ENCODE measurements around the gene PARP8.
"Not testable (repeated sequence)": the region's sequence is repeated elsewhere in the genome, so short reads cannot be mapped to it uniquely, and the experiment has no call there.

PARP8 gene

DNA sequence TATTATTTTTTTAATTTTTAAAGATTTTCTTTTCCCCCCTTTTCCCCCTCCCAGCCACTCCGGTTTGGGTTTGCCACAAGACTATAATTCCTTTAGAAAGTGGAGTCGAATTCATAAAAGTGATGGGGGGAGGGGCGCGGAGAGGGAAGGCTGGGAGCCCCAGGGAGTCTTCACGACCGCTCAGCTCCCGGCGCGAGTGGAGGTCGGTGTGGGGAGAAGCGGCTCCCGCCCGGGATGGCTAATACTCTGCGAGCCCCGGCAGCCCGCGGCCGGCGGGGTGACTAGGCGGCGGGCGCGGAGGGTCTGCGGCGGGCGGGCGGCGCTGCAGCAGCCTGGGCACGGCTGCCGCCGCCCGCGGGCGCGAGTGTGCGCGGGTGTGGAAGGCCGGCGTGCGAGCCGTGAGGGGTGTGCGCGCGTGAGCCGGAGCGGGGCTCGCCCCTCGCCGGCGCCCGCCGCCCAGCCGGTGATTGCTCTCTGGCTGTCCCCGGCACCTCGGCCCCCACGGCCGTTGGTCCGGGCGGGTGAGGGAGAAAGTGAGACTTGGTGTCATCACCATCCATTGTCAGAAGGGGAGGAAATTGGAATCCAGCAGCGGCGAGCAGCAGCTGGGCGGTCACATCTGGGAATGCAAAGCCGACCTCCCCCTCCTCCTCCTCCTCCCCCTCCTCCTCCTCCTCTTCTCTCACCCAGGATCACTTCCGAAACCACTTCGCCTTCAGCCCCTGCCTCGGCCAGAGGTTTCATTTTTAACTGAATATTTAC lies at the start of gene PARP8:
Gene PARP8 (plus strand): TSS at position 377 of the 762 bp plus-strand sequence. CDS start 459 bp downstream, outside the sequence.
- Mint-ChIP-seq H3K9me3 (no peaks in the 10 kb centered on the region), H3K36me3 (ENCODE audit: low read depth) (no peaks in the 10 kb centered on the region), H3K27ac (peak within 1 kb of the TSS; percentile 96), H3K4me1 (ENCODE audit: low read depth) (peaks cover 41% of the 10 kb centered on the region), H3K4me3 (peak within 1 kb of the TSS; percentile 95), H3K27me3 (no peaks in the 10 kb centered on the region)

DNA sequence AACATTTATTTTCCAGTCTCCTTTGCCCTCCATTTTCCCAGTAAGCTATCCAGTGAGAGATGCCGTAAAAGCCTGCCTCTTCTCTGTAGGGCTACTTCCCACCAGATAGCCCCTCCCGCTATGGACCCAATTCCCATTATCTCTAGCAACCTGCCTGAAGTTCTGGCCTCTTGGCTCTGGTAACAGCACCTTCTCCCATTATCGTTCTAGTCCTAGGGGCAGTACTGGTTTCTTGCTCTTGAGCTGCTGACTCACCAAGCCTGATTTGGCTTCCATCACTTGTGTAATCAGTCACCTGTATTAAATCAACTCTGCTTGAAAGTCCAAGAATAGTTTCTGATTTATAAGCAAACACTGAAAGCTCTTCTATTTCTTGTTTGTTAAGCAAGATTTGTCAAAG lies 42.8 kb upstream of the PARP8 start:
- no peak overlapping the region for H3K4me3 Mint-ChIP-seq
- H3K27me3 Mint-ChIP-seq: no peaks in the 10 kb centered on the region
- H3K4me1 Mint-ChIP-seq (ENCODE audit: low read depth): peaks cover 3% of the 10 kb centered on the region
- no peaks in the 10 kb centered on the region for H3K36me3 Mint-ChIP-seq (ENCODE audit: low read depth)
- peaks cover 13% of the 10 kb centered on the region for H3K9me3 Mint-ChIP-seq
- H3K27ac Mint-ChIP-seq: no peak overlapping the region

DNA sequence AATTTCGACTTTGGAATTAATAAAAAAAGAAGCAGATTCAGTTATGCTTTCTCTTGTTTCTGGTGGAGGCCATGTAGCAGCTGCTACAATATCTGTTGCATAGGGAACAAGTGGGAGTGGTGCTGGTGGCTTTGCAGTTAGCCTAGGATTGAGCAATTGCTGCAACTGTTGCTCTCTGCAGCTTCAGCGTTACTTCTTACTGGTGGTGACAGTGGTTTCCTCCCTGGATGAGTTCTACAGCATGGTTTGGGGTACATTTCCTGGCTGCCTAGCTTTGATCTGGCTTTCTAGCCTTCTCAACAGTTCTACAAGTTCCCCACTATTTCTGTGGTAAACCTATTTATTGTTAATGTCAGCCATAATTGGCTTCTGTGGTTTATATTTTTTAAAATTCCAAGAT lies 31.6 kb upstream of the PARP8 start:
- not testable (repeated sequence) for H3K27me3 Mint-ChIP-seq; H3K9me3 Mint-ChIP-seq; H3K36me3 Mint-ChIP-seq (ENCODE audit: low read depth); H3K4me3 Mint-ChIP-seq
- Mint-ChIP-seq H3K4me1 (ENCODE audit: low read depth) (peaks cover 62% of the 10 kb centered on the region), H3K27ac (peak overlapping the region; percentile 40)

DNA sequence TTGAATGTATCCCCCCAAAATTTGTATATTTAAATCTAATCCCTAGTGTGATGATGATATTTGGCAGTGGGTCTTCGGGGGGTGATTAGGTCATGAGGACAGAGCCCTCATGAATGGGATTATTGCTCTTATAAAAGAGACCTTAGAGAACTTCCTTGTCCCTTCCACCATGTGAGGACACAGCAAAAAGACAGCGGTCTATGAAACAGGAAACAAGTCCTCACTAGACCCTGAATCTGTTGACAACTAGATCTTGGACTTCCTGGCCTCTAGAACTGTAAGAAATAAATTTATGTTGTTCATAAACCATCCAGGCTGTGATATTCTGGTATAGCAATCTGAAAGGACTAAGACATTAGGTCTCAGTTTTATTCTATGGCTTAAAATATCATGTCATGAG lies 28.9 kb upstream of the PARP8 start:
- Mint-ChIP-seq H3K4me3 (peak overlapping the region; percentile 7), H3K27ac (peak overlapping the region; percentile 43), H3K4me1 (ENCODE audit: low read depth) (peaks cover 56% of the 10 kb centered on the region)

DNA sequence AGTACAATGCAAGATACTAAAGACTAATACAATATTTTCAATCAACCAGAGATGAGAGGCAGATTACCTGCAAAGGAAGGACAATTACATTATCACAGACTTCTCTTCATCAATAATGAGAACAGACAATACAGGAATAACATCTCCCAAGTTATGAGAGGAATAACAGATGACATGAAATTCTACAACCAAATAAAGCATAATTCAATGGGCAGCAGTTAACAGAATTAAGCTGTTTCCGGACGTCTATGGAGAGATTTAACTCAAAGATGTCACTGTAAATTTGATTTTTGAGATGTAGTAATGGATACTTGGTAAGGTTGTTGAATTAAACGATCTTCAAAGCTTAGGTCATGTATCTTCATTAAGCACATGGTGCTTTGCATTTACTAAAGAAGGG lies 19.8 kb upstream of the PARP8 start:
- no peaks in the 10 kb centered on the region for H3K36me3 Mint-ChIP-seq (ENCODE audit: low read depth)
- no peaks in the 10 kb centered on the region for H3K9me3 Mint-ChIP-seq
- H3K27ac Mint-ChIP-seq: no peak overlapping the region
- H3K4me3 Mint-ChIP-seq: no peak overlapping the region
- peaks cover 7% of the 10 kb centered on the region for H3K4me1 Mint-ChIP-seq (ENCODE audit: low read depth)
- no peaks in the 10 kb centered on the region for H3K27me3 Mint-ChIP-seq

More for the DNA sequence above, 28.9 kb upstream of the PARP8 start:
- H3K36me3 Mint-ChIP-seq (ENCODE audit: low read depth); H3K27me3 Mint-ChIP-seq; H3K9me3 Mint-ChIP-seq: not testable (repeated sequence)

DNA sequence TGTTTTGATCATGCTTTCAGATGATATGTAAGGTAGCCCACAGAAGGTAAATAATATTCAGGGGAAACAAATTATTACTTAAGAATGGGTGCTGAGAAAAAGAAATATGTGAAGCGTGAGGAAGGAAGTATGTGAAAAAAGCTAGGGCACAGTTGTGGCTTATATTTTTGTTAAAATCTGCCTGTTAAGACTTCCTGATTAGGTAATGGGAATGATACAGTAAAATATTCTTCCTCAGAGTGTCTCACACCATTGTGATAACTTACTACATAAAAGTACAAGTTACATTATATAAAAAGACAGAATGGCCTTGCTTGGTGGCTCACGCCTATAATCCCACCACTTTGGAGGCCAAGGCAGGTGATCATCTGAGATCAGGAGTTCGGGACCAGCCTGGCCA lies 18.7 kb upstream of the PARP8 start:
- H3K9me3 Mint-ChIP-seq: no peaks in the 10 kb centered on the region
- H3K27me3 Mint-ChIP-seq: no peaks in the 10 kb centered on the region
- peaks cover 7% of the 10 kb centered on the region for H3K4me1 Mint-ChIP-seq (ENCODE audit: low read depth)
- H3K36me3 Mint-ChIP-seq (ENCODE audit: low read depth): no peaks in the 10 kb centered on the region
- H3K4me3 Mint-ChIP-seq: no peak overlapping the region
- no peak overlapping the region for H3K27ac Mint-ChIP-seq

- Mint-ChIP-seq H3K27ac (no peak overlapping the region), H3K27me3 (no peaks in the 10 kb centered on the region), H3K9me3 (no peaks in the 10 kb centered on the region), H3K4me1 (ENCODE audit: low read depth) (peaks cover 18% of the 10 kb centered on the region), H3K36me3 (ENCODE audit: low read depth) (no peaks in the 10 kb centered on the region), H3K4me3 (no peak overlapping the region)
Measured at GRCh38 chr5:50653946-50654345, 12.5 kb upstream of the PARP8 start.

- peak overlapping the region; percentile 65 for H3K27ac Mint-ChIP-seq
- no peak overlapping the region for H3K4me3 Mint-ChIP-seq
- H3K36me3 Mint-ChIP-seq (ENCODE audit: low read depth): no peaks in the 10 kb centered on the region
- H3K9me3 Mint-ChIP-seq: no peaks in the 10 kb centered on the region
- no peaks in the 10 kb centered on the region for H3K27me3 Mint-ChIP-seq
- H3K4me1 Mint-ChIP-seq (ENCODE audit: low read depth): peaks cover 18% of the 10 kb centered on the region
Measured at GRCh38 chr5:50655067-50655809, 11.2 kb upstream of the PARP8 start.

GRCh38 chr5:50655810-50656205 lies 10.6 kb upstream of the PARP8 start:
- Mint-ChIP-seq H3K4me3 (no peak overlapping the region), H3K9me3 (no peaks in the 10 kb centered on the region), H3K27me3 (no peaks in the 10 kb centered on the region), H3K4me1 (ENCODE audit: low read depth) (peaks cover 18% of the 10 kb centered on the region), H3K36me3 (ENCODE audit: low read depth) (no peaks in the 10 kb centered on the region), H3K27ac (no peak overlapping the region)

- Mint-ChIP-seq H3K27me3 (no peaks in the 10 kb centered on the region), H3K4me3 (no peak overlapping the region), H3K36me3 (ENCODE audit: low read depth) (no peaks in the 10 kb centered on the region), H3K4me1 (ENCODE audit: low read depth) (peaks cover 18% of the 10 kb centered on the region), H3K9me3 (no peaks in the 10 kb centered on the region), H3K27ac (no peak overlapping the region)
Measured at GRCh38 chr5:50657044-50657443, 9.4 kb upstream of the PARP8 start.

DNA sequence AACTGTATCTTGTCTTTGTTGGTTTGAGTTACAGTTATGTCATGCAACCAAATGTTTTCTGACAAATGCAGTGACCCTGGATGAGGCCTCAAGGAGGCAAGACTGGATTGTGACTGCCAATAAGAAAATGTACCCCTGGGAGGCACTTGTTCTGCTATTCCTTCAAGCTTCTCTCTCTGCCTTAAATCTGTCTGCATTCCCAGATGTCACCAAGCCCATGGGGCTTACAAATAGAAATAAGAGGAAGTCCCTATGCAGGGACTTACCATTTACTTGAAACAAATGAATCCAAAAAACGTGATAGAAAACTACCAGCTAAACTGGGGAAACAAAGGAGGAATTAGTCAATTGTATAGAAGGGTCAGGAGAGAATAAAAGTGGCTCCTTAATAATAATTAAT lies 8.2 kb upstream of the PARP8 start:
- Mint-ChIP-seq H3K9me3 (no peaks in the 10 kb centered on the region), H3K4me3 (no peak overlapping the region), H3K36me3 (ENCODE audit: low read depth) (no peaks in the 10 kb centered on the region), H3K27me3 (no peaks in the 10 kb centered on the region), H3K27ac (no peak overlapping the region), H3K4me1 (ENCODE audit: low read depth) (peaks cover 18% of the 10 kb centered on the region)

DNA sequence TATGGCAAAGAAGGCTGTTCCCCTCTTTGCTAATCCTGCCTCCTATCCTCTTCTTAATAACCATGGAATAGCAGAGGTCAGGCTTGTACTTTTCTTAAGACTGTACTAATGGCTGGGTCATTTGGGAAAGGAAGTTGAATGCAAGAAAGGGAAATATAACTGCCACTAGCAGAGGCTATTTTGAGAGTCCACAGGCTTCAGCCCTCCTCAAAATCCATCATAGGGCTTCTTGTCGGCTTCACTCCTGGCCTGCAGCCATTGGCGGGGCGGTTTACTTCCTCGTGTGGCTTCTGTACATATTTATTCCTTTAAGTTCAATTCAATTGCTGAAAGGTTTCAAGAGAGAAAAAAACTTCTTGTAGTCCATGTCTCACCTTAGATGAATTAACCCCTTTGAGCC lies 2.8 kb upstream of the PARP8 start:
- Mint-ChIP-seq H3K4me1 (ENCODE audit: low read depth) (peaks cover 15% of the 10 kb centered on the region), H3K9me3 (no peaks in the 10 kb centered on the region), H3K27ac (no peak overlapping the region), H3K36me3 (ENCODE audit: low read depth) (no peaks in the 10 kb centered on the region), H3K27me3 (no peaks in the 10 kb centered on the region), H3K4me3 (no peak overlapping the region)

DNA sequence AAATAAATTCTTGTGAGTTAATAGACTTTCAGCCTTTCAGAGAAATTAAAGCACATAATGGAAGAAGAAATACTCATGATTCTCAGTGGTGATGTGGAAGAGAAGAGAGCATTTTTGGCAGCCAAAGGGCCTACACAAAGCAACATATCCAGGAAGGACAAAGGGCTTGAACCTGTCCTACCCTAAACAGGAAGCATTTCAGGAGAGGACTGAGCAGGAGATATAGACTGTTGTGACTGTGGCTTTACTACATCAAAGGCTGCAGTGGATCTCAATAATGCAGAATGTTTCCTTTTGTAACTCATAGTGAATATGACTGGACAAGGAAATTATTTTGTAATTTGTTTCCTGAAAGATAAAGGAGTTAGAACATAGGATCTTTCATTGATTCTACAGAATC lies 1.3 kb upstream of the PARP8 start:
- peak overlapping the region; percentile 95 for H3K4me3 Mint-ChIP-seq
- H3K36me3 Mint-ChIP-seq (ENCODE audit: low read depth): no peaks in the 10 kb centered on the region
- no peaks in the 10 kb centered on the region for H3K9me3 Mint-ChIP-seq

GRCh38 chr5:50665761-50666202 lies 655 bp upstream of the PARP8 start:
- not testable (repeated sequence) for H3K9me3 Mint-ChIP-seq; H3K36me3 Mint-ChIP-seq (ENCODE audit: low read depth); H3K27me3 Mint-ChIP-seq
- Mint-ChIP-seq H3K4me3 (peak overlapping the region; percentile 95), H3K4me1 (ENCODE audit: low read depth) (peaks cover 36% of the 10 kb centered on the region), H3K27ac (peak overlapping the region; percentile 96)

More for the DNA sequence above, 1.3 kb upstream of the PARP8 start:
- Mint-ChIP-seq H3K27me3 (no peaks in the 10 kb centered on the region), H3K27ac (peak overlapping the region; percentile 96), H3K4me1 (ENCODE audit: low read depth) (peaks cover 30% of the 10 kb centered on the region)

DNA sequence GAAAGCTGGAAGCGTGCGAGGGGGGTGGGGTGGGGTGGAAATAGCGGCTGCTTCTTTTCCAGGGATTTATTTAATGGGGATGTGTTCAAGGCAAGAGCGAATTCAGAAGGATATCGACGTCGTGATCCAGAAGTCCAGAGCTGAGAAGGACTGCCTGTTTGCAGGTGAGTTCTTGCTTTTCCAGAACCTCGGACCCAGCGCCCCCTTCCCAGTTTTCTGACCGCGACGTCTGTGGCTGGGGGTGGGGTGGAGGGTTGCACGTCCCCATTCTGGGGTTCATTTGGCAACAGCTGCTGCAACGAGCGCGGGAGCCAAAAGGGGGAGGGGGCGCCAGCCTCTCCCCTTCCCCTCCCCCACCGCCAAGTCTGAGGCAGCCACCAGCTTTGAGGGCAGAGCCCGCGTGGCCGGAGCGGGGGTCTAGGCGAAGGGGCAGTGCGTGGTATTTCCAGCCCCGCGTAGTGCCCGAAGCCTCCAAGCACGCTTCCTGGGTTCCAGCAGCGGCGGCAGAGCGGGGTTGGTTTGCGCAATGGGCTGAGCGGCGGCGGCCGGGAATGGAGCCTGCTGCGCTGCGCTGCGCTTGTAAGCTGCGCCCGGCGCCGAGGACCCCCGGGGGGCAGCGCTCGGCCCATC lies 701 bp downstream of the PARP8 start:
- Mint-ChIP-seq H3K36me3 (ENCODE audit: low read depth) (peaks cover 4% of the 10 kb centered on the region), H3K4me1 (ENCODE audit: low read depth) (peaks cover 46% of the 10 kb centered on the region), H3K27ac (peak overlapping the region; percentile 96), H3K4me3 (peak overlapping the region; percentile 95), H3K9me3 (no peaks in the 10 kb centered on the region), H3K27me3 (no peaks in the 10 kb centered on the region)

Measured in stimulated activated naive CD8-positive, alpha-beta T cell treated with anti-CD3 and anti-CD28 coated beads, Interleukin-15, Interleukin-2, amounts not matched to agents 100 ng/mL and 50 ng/mL, for 24 hours (primary cell).